WI38 (cell line): ENCODE measurements around the gene RASSF4.
"Not testable (repeated sequence)": the region's sequence is repeated elsewhere in the genome, so short reads cannot be mapped to it uniquely, and the experiment has no call there.

Source experiments
- H3K4me3 ChIP-seq: 2 replicates; pipeline ENCODE4 v1.5.1; 2011; ENCODE audit warnings: low read depth, mild to moderate bottlenecking, control low read depth, low read length
- CTCF ChIP-seq: IDR thresholded peaks from 2 replicates; pipeline ENCODE4 v1.5.1; 2012; ENCODE audit warnings: low read depth, mild to moderate bottlenecking, control low read depth, low read length

RASSF4 gene

GRCh38 chr10:45008524-45009161 is 49.0 kb downstream of the RASSF4 start:
- H3K4me3 ChIP-seq: no peak overlapping the region

GRCh38 chr10:45014557-45014956 is 55.0 kb downstream of the RASSF4 start:
- H3K4me3 ChIP-seq: not testable (repeated sequence)

More at GRCh38 chr10:45008524-45009161, 49.0 kb downstream of the RASSF4 start:
- peak; percentile 48; the same call in 1 of the 2 replicates for TF ChIP-seq CTCF

GRCh38 chr10:45015590-45015989 is 56.0 kb downstream of the RASSF4 start:
- TF ChIP-seq CTCF: no peak
- no peak overlapping the region for H3K4me3 ChIP-seq

- no peak for TF ChIP-seq CTCF
- H3K4me3 ChIP-seq: no peak overlapping the region
Observed at GRCh38 chr10:45023426-45023825, 63.8 kb downstream of the RASSF4 start.

GRCh38 chr10:45034301-45034700 is 74.7 kb downstream of the RASSF4 start:
- no peak for TF ChIP-seq CTCF
- no peak overlapping the region for H3K4me3 ChIP-seq

GRCh38 chr10:45035673-45036072 is 76.1 kb downstream of the RASSF4 start:
- TF ChIP-seq CTCF: no peak
- no peak overlapping the region for H3K4me3 ChIP-seq

- TF ChIP-seq CTCF: no peak
Observed at GRCh38 chr10:45040921-45041542, 81.4 kb downstream of the RASSF4 start.

More at GRCh38 chr10:45040921-45041542, 81.4 kb downstream of the RASSF4 start:
- no peak overlapping the region for H3K4me3 ChIP-seq
